K562 (cell line): ENCODE results near the gene TMEM204. TPM values are rescaled to one million over a fixed set of nuclear protein-coding genes. Genes with fewer than 3 reads are reported as not detected.

ENCODE experiments used
- ATAC-seq: fragments of 200-7000 bp; cut with Tn5 transposase; 3 replicates; pipeline ENCODE4 v1.9.1; 2020; ENCODE audit warnings: moderate library complexity
- BruUV-seq: library from RNA; stranded (reverse); fragments of 400-500 nt; replicated peaks from 2 replicates; lab custom pipeline; 2021; lab: Mats Ljungman, UMichigan
- CTCF ChIA-PET: fragments of 300-600 bp; formaldehyde crosslinking; extraction: SDS; loops from one replicate; lab custom pipeline; 2021; ENCODE audit warnings: low intra/inter-chr PET ratio; lab: Yijun Ruan, JAX
- POLR2A ChIA-PET: fragments of 300-600, 350-650 bp; sonication (Branson Sonifier 250); formaldehyde crosslinking; extraction: SDS; loops from one replicate; lab custom pipeline; 2021; ENCODE audit warnings: antibody characterized with exemption, inconsistent platforms; lab: Yijun Ruan, JAX
- DNase-seq, 4 experiments: peaks; one replicate each; pipeline versions ENCODE4 v3.0.0 to v3.0.0-alpha.2; 2011 to 2018; ENCODE audit warnings: low spot score in 3 of 4, mixed read lengths in 3 of 4; ENCODE audit errors: extremely low read depth in 1 of 4
- FAIRE-seq: peaks from 2 replicates; lab custom pipeline; 2011; peaks lifted over from hg19 to GRCh38; lab: Jason Lieb, UNC
- H2AFZ ChIP-seq: 2 replicates; pipeline ENCODE4 v1.6.0; 2011; ENCODE audit warnings: low read depth, low read length, control low read depth, inconsistent platforms
- H3K27ac ChIP-seq: fragments of 200-600 bp; 3 replicates; pipeline ENCODE4 v1.8.0; 2011; ENCODE audit warnings: low read depth, mild to moderate bottlenecking, control low read depth, inconsistent platforms, low read length, moderate library complexity, mixed read lengths; ENCODE audit errors: extremely low read depth
- H3K27me3 ChIP-seq, 2 experiments: fragments of 300-600 bp in 1 of 2; 2 replicates in 1 of 2; 3 replicates in 1 of 2; pipeline versions ENCODE4 v1.6.0 to v1.8.0; 2011; ENCODE audit warnings: inconsistent platforms in 2 of 2, low read length in 2 of 2, mild to moderate bottlenecking in 1 of 2, mixed read lengths in 1 of 2, moderate library complexity in 1 of 2; ENCODE audit not compliant: control insufficient read depth in 2 of 2, insufficient read depth in 2 of 2
- H3K36me3 ChIP-seq: fragments of 300-600 bp; 3 replicates; pipeline ENCODE4 v1.8.0; 2011; ENCODE audit warnings: mild to moderate bottlenecking, low read length, inconsistent platforms; ENCODE audit not compliant: control insufficient read depth, insufficient read depth
- H3K4me1 ChIP-seq, 2 experiments: fragments of 200-600 bp in 1 of 2; replicated peaks in 1 of 2; 2 replicates in 1 of 2; 3 replicates in 1 of 2; pipeline versions ENCODE4 v1.5.1 to v1.8.0; 2011; ENCODE audit warnings: inconsistent platforms in 2 of 2, low read length in 2 of 2, mild to moderate bottlenecking in 1 of 2, mixed read lengths in 1 of 2, moderate library complexity in 1 of 2; ENCODE audit not compliant: control insufficient read depth in 2 of 2, insufficient read depth in 2 of 2
- H3K4me2 ChIP-seq: 2 replicates; pipeline ENCODE4 v1.6.1; 2011; ENCODE audit warnings: low read length, control low read depth, inconsistent platforms, mixed read lengths; ENCODE audit not compliant: insufficient read depth
- H3K4me3 ChIP-seq: fragments of 200-600 bp; sonication (generic), shearing (Covaris generic); 2 replicates; pipeline ENCODE4 v1.5.1; 2016; ENCODE audit warnings: control low read depth, inconsistent platforms
- H3K79me2 ChIP-seq: fragments of 200-600 bp; 3 replicates; pipeline ENCODE4 v1.8.0; 2011; ENCODE audit warnings: low read length, inconsistent platforms; ENCODE audit not compliant: control insufficient read depth, insufficient read depth
- H3K9ac ChIP-seq, 2 experiments: 2 replicates each; pipeline versions ENCODE4 v1.6.0 to v1.6.1; 2011; ENCODE audit warnings: low read depth in 2 of 2, low read length in 2 of 2, control low read depth in 1 of 2, inconsistent platforms in 1 of 2, mild to moderate bottlenecking in 1 of 2, mixed read lengths in 1 of 2; ENCODE audit not compliant: insufficient read depth in 1 of 2
- H3K9me1 ChIP-seq: one replicate; pipeline ENCODE4 v1.6.0; 2011; ENCODE audit warnings: inconsistent platforms, mild to moderate bottlenecking, low read length, moderate library complexity; ENCODE audit not compliant: control insufficient read depth, insufficient read depth
- H3K9me3 ChIP-seq: replicated peaks from 2 replicates; pipeline ENCODE4 v1.5.1; 2011; ENCODE audit warnings: low read depth, low read length, inconsistent platforms; ENCODE audit not compliant: control insufficient read depth, insufficient read depth
- H4K20me1 ChIP-seq: replicated peaks from 2 replicates; pipeline ENCODE4 v1.6.1; 2011; ENCODE audit warnings: low read length, inconsistent platforms, mixed read lengths; ENCODE audit not compliant: control insufficient read depth, insufficient read depth
- BCOR ChIP-seq: fragments of 450-650 bp; IDR thresholded peaks from 2 replicates; pipeline ENCODE4 v1.6.1; 2016
- CHD4 ChIP-seq: fragments of 200-600 bp; sonication (generic); IDR thresholded peaks from 3 replicates; pipeline ENCODE4 v1.6.1; 2012; ENCODE audit warnings: low read depth, mild to moderate bottlenecking, mixed read lengths, low read length, inconsistent platforms; ENCODE audit not compliant: insufficient read depth, insufficient replicate concordance, poor library complexity, severe bottlenecking
- CREM ChIP-seq: IDR thresholded peaks from 2 replicates; pipeline ENCODE4 v1.6.1; 2014; ENCODE audit warnings: antibody characterized with exemption, low read depth
- DPF2 ChIP-seq: fragments of 450-650 bp; IDR thresholded peaks from 2 replicates; pipeline ENCODE4 v1.6.1; 2016
- EZH2 ChIP-seq: IDR thresholded peaks from 2 replicates; pipeline ENCODE4 v1.6.1; 2012; ENCODE audit warnings: low read depth, mild to moderate bottlenecking, inconsistent platforms, low read length, borderline replicate concordance
- RBM39 ChIP-seq: fragments of 200-400 bp; formaldehyde crosslinking; optimal IDR thresholded peaks from 2 replicates; pipeline ENCODE3; 2018; ENCODE audit warnings: low read depth, low read length
- TCF7L2 ChIP-seq: fragments of 150-350 bp; IDR thresholded peaks from 2 replicates; pipeline ENCODE4 v1.6.1; 2016; ENCODE audit warnings: low read depth, mild to moderate bottlenecking, low read length, moderate library complexity
- ZBTB33 ChIP-seq: sonication (generic); formaldehyde crosslinking; IDR thresholded peaks from 2 replicates; pipeline ENCODE4 v1.8.1; 2023; ENCODE audit warnings: mild to moderate bottlenecking, missing genetic modification reagents
- ZBTB5 ChIP-seq: fragments of 450-650 bp; IDR thresholded peaks from 2 replicates; pipeline ENCODE4 v1.6.1; 2017; ENCODE audit warnings: antibody characterized with exemption
- ZNF3 ChIP-seq: fragments of 250-450 bp; sonication (Bioruptor Pico); IDR thresholded peaks from 2 replicates; pipeline ENCODE4 v1.5.0; 2021; ENCODE audit warnings: mild to moderate bottlenecking, moderate library complexity
- ZNF778 ChIP-seq: fragments of 450-650 bp; formaldehyde crosslinking; IDR thresholded peaks from 2 replicates; pipeline ENCODE4 v1.4.0; 2020; ENCODE audit warnings: mild to moderate bottlenecking, moderate library complexity
- WGBS: fragments of 100-300 bp; shearing (Covaris generic); methylation state at CpG from one replicate; pipeline ENCODE4 v1.1.6; 2016; ENCODE audit warnings: low coverage, mixed read lengths; ENCODE audit not compliant: insufficient coverage; ENCODE audit errors: missing lambda C conversion rate; 5-methylcytosine and 5-hydroxymethylcytosine counted together
- in situ Hi-C: fragments of 300-500 bp; cut with MboI; formaldehyde crosslinking; loops from 4 replicates; pipeline ENCODE4 v1.15.0; 2018; ENCODE audit warnings: inconsistent platforms, mixed read lengths
- intact Hi-C: fragments of 100-400 bp; cut with micrococcal nuclease; formaldehyde crosslinking; loops from 2 replicates; pipeline ENCODE4 v1.14.2; 2022
- polyA plus RNA-seq, 8 experiments: library from polyadenylated mRNA; depleted of rRNA in 4 of 8; stranded (reverse) in 5 of 8; unstranded in 3 of 8; fragments of >200 nt; fragmentation: Nextera tagmentation in 2 of 8; fragmentation: Illumina TruSeq in 1 of 8; extraction: Ambion mirVana in 2 of 8; extraction: Trizol in 1 of 8; gene quantifications; 2 replicates each; pipeline versions ENCODE4 v1.2.1 to v1.2.3, GENCODE V29; 2011 to 2014; ENCODE audit warnings: inconsistent platforms in 1 of 8, missing spikeins in 1 of 8
- total RNA-seq, 7 experiments: library from RNA; depleted of rRNA in 6 of 7; stranded (reverse); fragments of >200 nt in 6 of 7; fragmentation: Illumina TruSeq in 2 of 7; extraction: Trizol in 2 of 7; gene quantifications; 2 replicates each; pipeline versions ENCODE4 v1.2.1 to v1.2.3, GENCODE V29; 2011 to 2021; ENCODE audit warnings: low replicate concordance in 1 of 7
- TF ChIP-seq, protein P1 (sequence below): fragments of 250-450 bp; sonication (Bioruptor Pico); IDR thresholded peaks from 2 replicates; pipeline ENCODE4 v1.4.0; 2020; ENCODE audit warnings: borderline replicate concordance

The TMEM204 gene
- total and polyA plus RNA-seq, 9 of the 15 experiments (the other 6 are each of a cell fraction or from before 2014, with no cell fraction given), result 0.04 to 0.18 TPM; not detected in 7

GRCh38 chr16:1550069-1550468, 16.6 kb downstream of the TMEM204 start:
- BruUV-seq, result no TSS peak
- POLR2A ChIA-PET, result interaction anchor here (1.1 to 1.2 kb wide), 2 partner anchors 12 to 17 kb away, joined by 3 read pairs; no protein-coding TSS in a partner anchor
- no peak for DNase-seq
- TF ChIP-seq ZNF3 (CRISPR knock-in tag), result no peak
- TF ChIP-seq DPF2, result no peak
- TF ChIP-seq CREM, result no peak
- no peak for TF ChIP-seq EZH2
- TF ChIP-seq, protein P1, sequence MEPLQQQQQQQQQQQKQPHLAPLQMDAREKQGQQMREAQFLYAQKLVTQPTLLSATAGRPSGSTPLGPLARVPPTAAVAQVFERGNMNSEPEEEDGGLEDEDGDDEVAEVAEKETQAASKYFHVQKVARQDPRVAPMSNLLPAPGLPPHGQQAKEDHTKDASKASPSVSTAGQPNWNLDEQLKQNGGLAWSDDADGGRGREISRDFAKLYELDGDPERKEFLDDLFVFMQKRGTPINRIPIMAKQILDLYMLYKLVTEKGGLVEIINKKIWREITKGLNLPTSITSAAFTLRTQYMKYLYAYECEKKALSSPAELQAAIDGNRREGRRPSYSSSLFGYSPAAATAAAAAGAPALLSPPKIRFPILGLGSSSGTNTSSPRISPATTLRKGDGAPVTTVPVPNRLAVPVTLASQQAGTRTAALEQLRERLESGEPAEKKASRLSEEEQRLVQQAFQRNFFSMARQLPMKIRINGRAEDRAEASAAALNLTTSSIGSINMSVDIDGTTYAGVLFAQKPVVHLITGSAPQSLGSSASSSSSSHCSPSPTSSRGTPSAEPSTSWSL (CRISPR knock-in tag), result no peak
- no peak for TF ChIP-seq ZBTB33 (CRISPR knock-in tag)
- TF ChIP-seq ZBTB5, result no peak
- TF ChIP-seq BCOR, result no peak
- no peak for TF ChIP-seq RBM39
- TF ChIP-seq TCF7L2, result no peak
- TF ChIP-seq ZNF778 (CRISPR knock-in tag), result no peak
- TF ChIP-seq CHD4, result no peak
- TF ChIP-seq, all 486 proteins: peak for 0
- intact Hi-C loops (no loop called here), in situ Hi-C loops (no loop called here)
- Histone ChIP-seq H3K4me1 (peaks cover 0 to 29% of the 10 kb centered on the region in 2 experiments; a peak in 3 of 5 replicates), H3K27me3 (peaks cover 2 to 34% of the 10 kb centered on the region in 2 experiments; a peak in 4 of 5 replicates), H3K27ac (no peak overlapping the region), H3K9me1 (no peaks in the 10 kb centered on the region), H3K4me2 (no peak overlapping the region), H3K4me3 (no peak overlapping the region), H4K20me1 (no peaks in the 10 kb centered on the region), H3K36me3 (no peaks in the 10 kb centered on the region), H3K79me2 (no peaks in the 10 kb centered on the region), H2AFZ (no peak overlapping the region), H3K9me3 (no peaks in the 10 kb centered on the region), H3K9ac (no peak overlapping the region)
- WGBS, result 31% methylated on average over 8 of the region's 8 CpGs
- ATAC-seq (no peak), FAIRE-seq (no peak)
- CTCF ChIA-PET, result no interaction called here
